GM18858 (cell line): ENCODE measurements around the gene CBX4.

Experiments
- ATAC-seq: cut with Tn5 transposase; IDR thresholded peaks from one replicate; pipeline ENCODE4 v1.9.1; 2021; ENCODE audit not compliant: unreplicated experiment

CBX4 gene

GRCh38 chr17:79802039-79802735 lies 37.1 kb downstream of the CBX4 start:
- no peak for ATAC-seq

DNA sequence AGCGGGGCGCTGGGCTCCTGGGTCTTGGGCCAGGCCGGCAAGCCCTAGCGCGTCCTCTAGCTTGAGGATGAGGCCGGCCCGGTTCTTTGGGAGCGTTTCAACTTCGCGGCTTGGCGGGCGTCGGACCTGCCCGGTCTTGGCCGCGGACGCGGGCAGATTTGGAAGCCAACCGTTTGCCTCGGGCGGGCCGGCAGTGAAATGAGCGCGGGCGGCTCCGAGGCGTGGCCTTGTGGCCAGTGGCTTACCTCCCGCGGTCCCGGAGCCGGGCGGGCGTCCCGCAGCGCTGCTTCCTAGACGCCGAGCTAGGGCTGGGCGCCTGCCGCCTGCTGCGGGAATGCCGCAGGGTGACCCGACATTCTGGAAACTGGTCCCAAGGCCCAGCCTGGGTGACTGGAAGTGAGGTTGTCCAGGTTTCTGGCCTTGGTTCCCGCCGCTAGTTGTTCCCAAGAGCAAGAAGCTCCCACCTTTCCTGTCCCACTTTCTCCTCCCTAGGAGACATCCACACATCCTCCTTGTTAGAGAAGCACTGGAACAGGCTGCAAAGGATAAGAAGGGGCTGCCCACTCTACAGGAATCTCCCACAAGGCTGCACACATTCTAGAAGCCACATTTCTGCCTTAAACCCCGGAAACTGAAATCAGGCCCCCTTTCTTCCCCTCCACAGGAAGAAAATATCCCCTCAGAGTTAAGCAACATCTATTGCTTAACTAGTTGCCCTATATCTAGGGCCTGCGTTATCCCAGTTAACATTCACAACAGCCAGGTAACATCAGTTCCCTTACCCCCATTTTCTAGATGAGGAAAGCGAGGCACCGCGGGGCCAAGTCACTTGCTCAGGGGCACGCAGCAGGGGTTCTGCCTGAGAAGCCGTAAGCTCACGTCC lies 37.8 kb downstream of the CBX4 start:
- ATAC-seq: no peak

DNA sequence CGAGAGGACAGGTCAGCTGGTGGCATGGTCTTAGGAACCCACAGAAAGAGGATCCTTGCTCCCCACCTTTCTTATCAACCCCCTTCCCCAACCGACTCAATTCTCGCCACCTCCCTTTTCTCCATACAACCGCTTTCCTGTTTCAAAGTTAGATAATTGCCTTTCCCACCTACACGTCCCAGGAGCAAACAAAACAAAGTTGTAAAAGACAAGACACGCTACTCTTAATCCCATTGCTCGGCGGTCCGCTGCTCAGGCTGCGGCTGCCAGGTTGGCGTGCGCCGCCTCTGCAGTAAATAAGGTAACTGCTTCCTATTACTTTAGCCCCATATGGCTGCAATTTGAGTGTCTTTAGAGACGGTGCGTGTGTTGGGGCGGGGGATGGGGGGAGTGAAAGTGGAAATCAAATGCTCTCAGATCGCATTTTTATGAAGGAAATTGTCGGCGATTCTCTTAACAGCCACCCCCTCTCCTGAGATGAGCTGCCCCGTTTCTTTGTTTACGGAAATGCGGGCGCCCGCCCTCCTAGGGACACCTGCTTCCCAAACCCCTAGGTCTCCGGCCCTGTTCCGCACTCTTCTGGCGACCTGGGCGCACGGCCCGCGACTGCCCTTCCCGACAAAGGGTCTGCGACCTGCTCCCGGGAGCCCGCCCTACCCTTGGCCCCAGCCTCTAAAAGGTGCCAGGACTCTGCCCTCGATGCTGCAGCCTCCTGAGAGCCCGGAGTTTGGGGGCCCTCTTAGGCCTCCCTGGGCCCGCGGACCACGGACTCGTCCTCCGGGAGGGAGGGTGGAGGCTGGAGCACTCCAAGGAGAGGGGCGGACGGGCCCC lies 38.7 kb downstream of the CBX4 start:
- ATAC-seq: no peak

- no peak for ATAC-seq
These were observed 39.5 kb downstream of the CBX4 start for GRCh38 chr17:79799538-79800324.

DNA sequence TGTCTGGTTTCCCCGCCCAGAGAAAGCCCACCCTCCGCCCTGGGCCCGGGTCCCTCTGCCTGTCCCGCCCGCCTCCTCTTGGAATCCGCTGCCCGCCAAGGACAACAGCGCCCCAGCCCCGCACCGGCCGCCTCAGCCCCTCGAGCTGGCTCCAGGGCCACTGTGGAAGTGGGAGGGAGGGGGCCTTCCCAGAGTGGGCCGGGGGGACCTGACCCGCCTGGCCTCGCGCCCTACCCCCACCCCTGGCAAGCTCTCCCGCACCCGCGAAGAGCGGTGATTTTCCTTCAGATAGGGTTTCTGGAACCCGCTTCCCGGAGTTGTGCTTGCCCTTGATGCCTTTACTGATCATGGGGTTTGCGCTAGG lies 40.1 kb downstream of the CBX4 start:
- no peak for ATAC-seq

GRCh38 chr17:79798299-79799173 lies 40.7 kb downstream of the CBX4 start:
- ATAC-seq: no peak

DNA sequence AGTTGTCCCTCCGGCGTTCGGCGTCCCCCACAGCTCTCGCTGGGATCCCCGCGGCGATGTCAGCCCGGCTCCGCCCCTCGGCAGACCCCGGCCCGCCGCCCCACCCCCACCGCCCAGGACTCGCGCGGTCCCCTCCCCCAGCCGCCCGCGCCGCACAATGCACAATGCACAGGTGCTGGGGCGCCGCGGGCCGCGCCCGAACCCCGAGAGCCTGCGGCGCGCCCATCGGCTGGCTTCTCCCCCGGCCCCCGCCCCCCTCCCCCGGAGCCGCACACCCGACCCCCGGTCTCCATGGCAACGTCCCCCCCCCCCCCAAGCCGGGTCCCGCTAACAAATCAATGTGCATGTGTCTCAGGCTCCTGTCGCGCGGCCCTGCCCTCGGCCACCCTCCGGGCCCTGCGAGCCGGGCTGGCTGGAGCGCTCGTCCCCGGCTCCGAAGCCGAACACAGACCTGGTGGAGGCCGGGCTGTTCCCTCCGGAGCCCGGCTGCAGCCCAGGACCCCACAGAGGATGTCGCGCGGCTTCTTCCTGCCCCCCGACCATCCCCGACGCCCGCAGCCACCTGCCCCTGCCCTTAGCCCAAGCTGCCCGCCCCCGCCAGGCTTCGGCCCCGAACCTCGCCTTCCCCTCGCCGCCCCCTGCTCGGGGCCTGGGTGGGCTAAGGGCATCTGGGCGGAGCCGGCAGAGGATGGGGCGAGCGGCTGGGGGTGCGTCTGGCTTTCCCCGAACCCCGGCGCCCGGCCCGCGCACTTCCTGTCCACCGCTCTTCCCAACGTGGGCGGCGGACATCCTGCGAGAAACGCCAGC lies 41.5 kb downstream of the CBX4 start:
- ATAC-seq: no peak

DNA sequence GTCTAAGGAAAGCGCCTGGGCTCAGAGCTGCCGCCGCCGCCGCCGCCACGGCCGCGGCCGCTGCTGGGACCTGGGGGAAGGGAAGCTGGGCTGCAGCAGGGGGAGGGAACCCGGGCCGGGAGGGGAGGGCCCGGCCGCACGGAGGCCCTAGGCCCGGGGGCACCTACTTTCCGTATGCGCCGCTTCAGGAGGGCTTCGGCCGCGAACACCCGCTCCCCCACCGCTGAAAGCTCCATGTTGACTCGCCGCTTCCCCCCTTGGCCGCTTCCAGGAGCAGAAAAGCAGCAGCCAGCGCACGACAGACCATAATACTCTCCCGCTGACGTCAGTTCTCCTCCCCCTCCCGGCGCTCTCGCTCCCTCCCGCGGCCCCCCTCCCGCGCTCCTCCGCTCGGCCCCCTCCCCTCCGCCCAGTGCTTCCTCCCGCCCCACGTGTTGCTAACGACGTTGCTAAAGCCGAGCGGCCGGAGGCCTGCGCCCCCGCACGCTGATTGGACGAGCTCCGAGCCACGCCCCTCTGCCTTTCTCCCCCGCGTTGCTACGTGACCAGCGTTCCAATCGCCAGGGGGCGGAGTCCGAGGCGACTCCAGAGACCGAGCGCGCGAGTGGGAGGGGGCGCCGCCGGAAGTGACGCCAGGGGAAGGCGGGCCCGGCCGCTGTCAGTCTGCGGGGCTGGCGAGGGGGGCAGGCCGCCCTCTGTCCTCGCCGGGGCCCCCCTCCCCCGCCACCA lies 42.3 kb downstream of the CBX4 start, which contains the start of gene CBX8:
Gene CBX8, minus strand, starts transcription at position 315 of the 729 bp plus-strand sequence. Its CDS starts 79 bp downstream, at position 236.
- ATAC-seq: peak; percentile 72

DNA sequence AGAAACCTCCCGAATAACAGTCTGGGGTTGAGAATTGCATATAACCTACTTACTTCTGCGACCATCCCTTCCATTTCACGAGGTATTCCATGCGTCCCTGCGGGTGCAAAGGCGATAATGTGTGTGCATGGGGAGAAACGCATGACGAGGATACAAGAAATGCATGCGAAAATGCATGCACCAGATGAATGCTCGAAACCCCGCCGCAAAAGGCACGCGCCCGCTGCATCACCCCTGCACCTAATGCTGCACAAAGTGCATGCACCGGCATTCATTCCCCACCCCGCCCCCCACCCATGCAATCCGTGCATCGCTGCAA lies 42.8 kb downstream of the CBX4 start:
- no peak for ATAC-seq

GRCh38 chr17:79795795-79796443 lies 43.3 kb downstream of the CBX4 start:
- ATAC-seq: no peak

DNA sequence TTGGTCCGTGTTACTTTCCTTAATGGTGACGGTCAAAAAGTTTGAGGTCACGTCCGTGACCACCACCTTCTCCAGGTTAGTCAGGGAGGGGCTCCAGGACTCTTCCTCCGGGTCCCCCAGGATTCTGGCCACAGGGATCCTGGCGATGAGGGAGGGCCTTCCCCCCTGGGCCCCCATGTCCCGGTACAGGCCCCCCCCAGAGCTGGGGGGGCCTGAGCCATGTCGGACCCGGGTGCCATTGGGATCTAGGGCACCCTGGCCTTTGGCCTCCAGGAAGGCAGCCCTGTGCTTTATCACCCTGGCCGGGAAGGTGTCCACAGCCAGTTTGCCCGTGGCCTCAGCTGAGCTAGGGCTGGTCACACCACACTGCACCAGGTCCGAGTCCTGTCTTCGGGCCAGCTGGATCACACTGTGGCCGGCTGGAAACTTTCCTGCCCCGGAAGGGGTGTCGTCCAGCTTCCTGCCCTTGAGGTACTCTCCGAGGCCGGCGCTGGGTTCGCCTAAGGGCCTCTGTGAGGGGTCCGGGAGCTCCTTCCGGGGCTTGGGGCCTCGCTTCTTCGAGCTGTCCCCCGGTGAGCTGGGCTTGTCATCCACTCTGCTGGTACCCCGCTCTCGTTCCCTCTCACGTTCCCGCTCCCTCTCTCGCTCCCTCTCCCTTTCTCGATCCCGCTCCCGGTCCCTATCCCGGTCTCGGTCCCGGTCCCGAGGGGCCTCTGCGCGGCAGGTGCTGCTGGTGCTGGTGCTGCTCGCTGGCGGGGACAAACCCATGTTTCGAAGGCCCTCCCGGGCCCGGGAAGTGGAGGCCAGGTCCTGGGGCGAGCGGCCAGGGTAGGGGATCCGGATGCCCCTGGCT lies 44.4 kb downstream of the CBX4 start:
- ATAC-seq: no peak

DNA sequence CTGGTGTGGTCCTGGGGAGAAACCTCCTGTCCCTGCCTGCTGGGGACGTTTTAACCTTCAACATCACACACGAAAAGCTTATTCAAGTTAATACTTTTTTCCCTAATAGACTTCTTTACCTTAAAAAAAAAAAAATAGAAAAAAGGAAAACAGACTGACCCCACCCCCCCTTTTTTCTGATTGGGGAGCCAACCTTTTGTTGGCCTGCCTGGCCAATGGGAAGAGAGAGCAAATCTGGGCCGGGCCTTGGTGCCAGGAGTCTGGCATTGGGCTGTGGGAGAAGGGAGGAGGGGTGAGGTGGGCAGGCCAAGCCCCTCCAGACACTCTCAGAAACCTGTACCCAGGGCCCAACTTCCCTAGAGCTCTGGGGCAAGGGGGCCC lies 45.3 kb downstream of the CBX4 start:
- ATAC-seq: no peak

GRCh38 chr17:79792984-79793923 lies 46.0 kb downstream of the CBX4 start:
- no peak for ATAC-seq

DNA sequence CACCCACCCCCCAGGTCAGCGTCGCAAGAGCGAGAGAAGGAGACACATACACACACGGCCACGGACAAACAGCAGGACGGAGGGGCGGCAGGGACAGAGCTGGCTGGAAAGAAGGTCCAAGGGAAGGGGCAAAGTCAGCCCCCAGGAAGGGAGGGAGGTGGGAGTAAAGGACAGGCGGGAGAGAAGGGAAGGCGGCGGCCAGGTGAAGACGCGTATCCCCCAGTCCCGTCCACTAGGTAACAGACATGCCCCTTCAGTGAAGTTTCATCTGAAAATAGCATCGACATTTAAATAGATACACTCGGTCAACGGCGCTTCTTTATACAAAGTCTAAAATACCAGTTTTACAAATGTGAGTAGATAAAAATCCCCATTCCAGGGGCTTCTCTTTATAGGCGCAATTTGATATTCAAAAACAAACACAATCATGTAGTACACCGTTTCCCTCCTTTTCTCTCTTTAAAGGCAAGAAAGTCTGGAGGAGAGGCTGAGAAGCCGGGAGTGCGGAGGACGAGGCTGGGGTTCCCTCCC lies 46.8 kb downstream of the CBX4 start:
- ATAC-seq: no peak

DNA sequence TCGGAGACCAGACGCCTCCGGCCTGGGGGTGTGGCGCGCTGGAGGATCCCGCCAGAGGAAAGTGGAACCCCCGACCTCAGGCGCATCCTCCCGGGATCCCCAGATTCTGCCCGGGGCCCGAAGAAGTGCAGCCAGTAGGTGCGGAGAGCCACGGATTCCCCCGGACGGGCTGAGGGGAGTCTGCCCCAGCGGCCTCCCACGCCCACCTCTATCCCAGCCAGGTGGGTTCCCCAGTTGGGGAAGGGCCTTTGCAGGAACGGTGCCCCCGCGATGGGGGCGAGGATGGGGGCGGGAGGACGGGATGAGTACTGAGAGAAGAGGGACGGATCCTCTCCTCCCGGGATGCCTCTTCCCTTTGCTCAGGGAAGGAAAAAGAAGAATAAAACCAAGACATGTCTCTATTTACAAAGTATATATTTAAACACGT lies 47.5 kb downstream of the CBX4 start:
- no peak for ATAC-seq
